NCI-H1694 (cell line): ENCODE data around the gene SYTL5.

Experiments used
- DNase-seq: peaks from one replicate; lab custom pipeline; 2025; lab: John Stamatoyannopoulos, UW

SYTL5 gene

GRCh38 chrX:38089173-38089982 lies 83.0 kb downstream of the SYTL5 start:
- DNase-seq, result no peak

- DNase-seq, result no peak
These were observed 89.7 kb downstream of the SYTL5 start for GRCh38 chrX:38095971-38096529.

- DNase-seq, result no peak
These were observed 93.3 kb downstream of the SYTL5 start for GRCh38 chrX:38099688-38100087.

- no peak for DNase-seq
These were observed 95.9 kb downstream of the SYTL5 start for GRCh38 chrX:38102240-38102639.

- no peak for DNase-seq
These were observed 96.5 kb downstream of the SYTL5 start for GRCh38 chrX:38102875-38103274.

GRCh38 chrX:38103857-38104812 lies 97.8 kb downstream of the SYTL5 start:
- no peak for DNase-seq

GRCh38 chrX:38105216-38105725 lies 98.9 kb downstream of the SYTL5 start:
- no peak for DNase-seq

- peak; percentile 55 for DNase-seq
These were observed 100.8 kb downstream of the SYTL5 start for GRCh38 chrX:38106991-38107655.

GRCh38 chrX:38108364-38108763 lies 102.0 kb downstream of the SYTL5 start:
- no peak for DNase-seq

- peak; percentile 82 for DNase-seq
These were observed 102.9 kb downstream of the SYTL5 start for GRCh38 chrX:38109042-38109898.

GRCh38 chrX:38110231-38110630 lies 103.9 kb downstream of the SYTL5 start:
- no peak for DNase-seq

GRCh38 chrX:38111196-38111595 lies 104.8 kb downstream of the SYTL5 start:
- DNase-seq, result no peak

GRCh38 chrX:38112566-38112965 lies 106.2 kb downstream of the SYTL5 start:
- DNase-seq, result no peak

- no peak for DNase-seq
These were observed 110.4 kb downstream of the SYTL5 start for GRCh38 chrX:38116706-38117105.

GRCh38 chrX:38117485-38117884 lies 111.1 kb downstream of the SYTL5 start:
- peak; percentile 95 for DNase-seq

GRCh38 chrX:38124000-38124399 lies 117.6 kb downstream of the SYTL5 start:
- DNase-seq, result no peak

GRCh38 chrX:38126179-38126578 lies 119.8 kb downstream of the SYTL5 start:
- no peak for DNase-seq

- no peak for DNase-seq
These were observed 121.6 kb downstream of the SYTL5 start for GRCh38 chrX:38127961-38128360.

- DNase-seq, result no peak
These were observed 123.0 kb downstream of the SYTL5 start for GRCh38 chrX:38129366-38129765.

GRCh38 chrX:38138157-38138891 lies 132.0 kb downstream of the SYTL5 start:
- no peak for DNase-seq
